ENCODE results near the gene PSAPL1.

PSAPL1 gene

GRCh38 chr4:7389719-7390118, 45.0 kb downstream of the PSAPL1 start:
- no peak overlapping the region for H3K4me3 ChIP-seq (replicated peaks in 1 of 2; ENCODE audit: low read depth in 2 of 2, low read length in 2 of 2)
- no peak for TF ChIP-seq CTCF (IDR thresholded peaks at IDR 0.05; ENCODE audit: low read depth, low read length)
- DNase-seq (ENCODE audit: low read depth in 2 of 2): no peak

- TF ChIP-seq CTCF (IDR thresholded peaks at IDR 0.05; ENCODE audit: low read depth, low read length): no peak
- H3K4me3 ChIP-seq (replicated peaks in 1 of 2; ENCODE audit: low read depth in 2 of 2, low read length in 2 of 2): no peak overlapping the region
- DNase-seq (ENCODE audit: low read depth in 2 of 2): no peak
Measured at GRCh38 chr4:7389101-7389701, 45.5 kb downstream of the PSAPL1 start.

- no peak for DNase-seq (ENCODE audit: low read depth in 2 of 2)
- TF ChIP-seq CTCF (IDR thresholded peaks at IDR 0.05; ENCODE audit: low read depth, low read length): no peak
- no peak overlapping the region for H3K4me3 ChIP-seq (replicated peaks in 1 of 2; ENCODE audit: low read depth in 2 of 2, low read length in 2 of 2)
Measured at GRCh38 chr4:7388627-7389026, 46.1 kb downstream of the PSAPL1 start.

GRCh38 chr4:7387925-7388324, 46.8 kb downstream of the PSAPL1 start:
- H3K4me3 ChIP-seq (replicated peaks in 1 of 2; ENCODE audit: low read depth in 2 of 2, low read length in 2 of 2): no peak overlapping the region
- TF ChIP-seq CTCF (IDR thresholded peaks at IDR 0.05; ENCODE audit: low read depth, low read length): no peak
- DNase-seq (ENCODE audit: low read depth in 2 of 2): no peak

GRCh38 chr4:7384929-7385890, 49.5 kb downstream of the PSAPL1 start:
- no peak overlapping the region for H3K4me3 ChIP-seq (replicated peaks in 1 of 2; ENCODE audit: low read depth in 2 of 2, low read length in 2 of 2)
- no peak for TF ChIP-seq CTCF (IDR thresholded peaks at IDR 0.05; ENCODE audit: low read depth, low read length)
- DNase-seq (ENCODE audit: low read depth in 2 of 2): no peak

- H3K4me3 ChIP-seq (replicated peaks in 1 of 2; ENCODE audit: low read depth in 2 of 2, low read length in 2 of 2): no peak overlapping the region
- DNase-seq (ENCODE audit: low read depth in 2 of 2): no peak
- TF ChIP-seq CTCF (IDR thresholded peaks at IDR 0.05; ENCODE audit: low read depth, low read length): no peak
Measured at GRCh38 chr4:7384003-7384928, 50.5 kb downstream of the PSAPL1 start.
